ENCODE measurements around the gene OR10T2. TPM values are rescaled to one million over a fixed set of nuclear protein-coding genes. Genes with fewer than 3 reads are reported as not detected.
"Not testable (repeated sequence)": the region's sequence is repeated elsewhere in the genome, so short reads cannot be mapped to it uniquely, and the experiment has no call there.

OR10T2 gene
- total RNA-seq, 1 experiment from 2014 or later, result not detected

GRCh38 chr1:158391099-158391498, 8.2 kb downstream of the OR10T2 start:
- Histone ChIP-seq H3K9me2 (ENCODE audit: insufficient read depth) (no peaks in the 10 kb centered on the region), H3F3A (ENCODE audit: insufficient read depth, low read depth) (no peaks in the 10 kb centered on the region), H3K79me2 (ENCODE audit: low read depth) (no peaks in the 10 kb centered on the region), H3K4me3 (no peak overlapping the region), H3K4me2 (no peak overlapping the region), H2AFZ (no peak overlapping the region), H3K36me3 (ENCODE audit: low read depth) (no peaks in the 10 kb centered on the region), H4K20me1 (ENCODE audit: insufficient read depth) (no peaks in the 10 kb centered on the region), H3K27me3 (ENCODE audit: insufficient read depth, low read depth) (no peaks in the 10 kb centered on the region), H3K4me1 (replicated peaks; ENCODE audit: insufficient read depth) (no peaks in the 10 kb centered on the region), H3K27ac (no peak overlapping the region), H3K9me3 (ENCODE audit: insufficient read depth, low read depth) (no peaks in the 10 kb centered on the region)
- TF ChIP-seq EZH2 (IDR thresholded peaks at IDR 0.05; ENCODE audit: low read depth) (no peak), CTCF (conservative IDR thresholded peaks at IDR 0.05) (no peak)
- no peak for DNase-seq
- intact Hi-C loops (cut with micrococcal nuclease; ENCODE audit: unreplicated experiment), result no loop called here
- no TSS peak for BruUV-seq (replicated peaks)
- POLR2A ChIA-PET (ENCODE audit: unreplicated experiment), result interaction anchor here (0.7 kb wide), 1 partner anchor 354 kb away, joined by 7 read pairs; no protein-coding TSS in a partner anchor
- CTCF ChIA-PET, result no interaction called here

GRCh38 chr1:158390331-158390730, 8.9 kb downstream of the OR10T2 start:
- BruUV-seq (replicated peaks), result no TSS peak
- Histone ChIP-seq H3K9me2 (ENCODE audit: insufficient read depth) (no peaks in the 10 kb centered on the region), H3K9me3 (ENCODE audit: insufficient read depth, low read depth) (no peaks in the 10 kb centered on the region), H3K36me3 (ENCODE audit: low read depth) (no peaks in the 10 kb centered on the region), H3K27me3 (ENCODE audit: insufficient read depth, low read depth) (no peaks in the 10 kb centered on the region), H3K4me3 (no peak overlapping the region), H3K79me2 (ENCODE audit: low read depth) (no peaks in the 10 kb centered on the region), H3F3A (ENCODE audit: insufficient read depth, low read depth) (no peaks in the 10 kb centered on the region), H4K20me1 (ENCODE audit: insufficient read depth) (no peaks in the 10 kb centered on the region), H3K4me1 (replicated peaks; ENCODE audit: insufficient read depth) (no peaks in the 10 kb centered on the region), H2AFZ (no peak overlapping the region), H3K27ac (no peak overlapping the region), H3K4me2 (no peak overlapping the region)
- TF ChIP-seq EZH2 (IDR thresholded peaks at IDR 0.05; ENCODE audit: low read depth) (no peak), CTCF (conservative IDR thresholded peaks at IDR 0.05) (no peak)
- CTCF ChIA-PET, result no interaction called here
- no peak for DNase-seq
- intact Hi-C loops (cut with micrococcal nuclease; ENCODE audit: unreplicated experiment), result no loop called here
- POLR2A ChIA-PET (ENCODE audit: unreplicated experiment), result no interaction called here

- ChIA-PET POLR2A (ENCODE audit: unreplicated experiment) (no interaction called here), CTCF (no interaction called here)
- Histone ChIP-seq H3K27ac (no peak overlapping the region), H3K4me2 (no peak overlapping the region), H3K9me3 (ENCODE audit: insufficient read depth, low read depth) (no peaks in the 10 kb centered on the region), H2AFZ (no peak overlapping the region), H3K36me3 (ENCODE audit: low read depth) (no peaks in the 10 kb centered on the region), H3K27me3 (ENCODE audit: insufficient read depth, low read depth) (no peaks in the 10 kb centered on the region), H3K4me3 (no peak overlapping the region), H4K20me1 (ENCODE audit: insufficient read depth) (0 out of 2 replicates have a peak, but pooled peaks cover 2% of the 10 kb centered on the region), H3F3A (ENCODE audit: insufficient read depth, low read depth) (no peaks in the 10 kb centered on the region), H3K79me2 (ENCODE audit: low read depth) (no peaks in the 10 kb centered on the region), H3K4me1 (replicated peaks; ENCODE audit: insufficient read depth) (no peaks in the 10 kb centered on the region), H3K9me2 (ENCODE audit: insufficient read depth) (no peaks in the 10 kb centered on the region)
- intact Hi-C loops (cut with micrococcal nuclease; ENCODE audit: unreplicated experiment), result no loop called here
- no peak for DNase-seq
- TF ChIP-seq CTCF (conservative IDR thresholded peaks at IDR 0.05) (no peak), EZH2 (IDR thresholded peaks at IDR 0.05; ENCODE audit: low read depth) (no peak)
- no TSS peak for BruUV-seq (replicated peaks)
Measured at GRCh38 chr1:158374860-158375259, 24.4 kb downstream of the OR10T2 start.

GRCh38 chr1:158374101-158374500, 25.2 kb downstream of the OR10T2 start:
- H2AFZ ChIP-seq; H3K4me2 ChIP-seq; POLR2A ChIA-PET (ENCODE audit: unreplicated experiment); DNase-seq; H4K20me1 ChIP-seq (ENCODE audit: insufficient read depth); H3K27me3 ChIP-seq (ENCODE audit: insufficient read depth, low read depth); BruUV-seq (replicated peaks); H3K9me3 ChIP-seq (ENCODE audit: insufficient read depth, low read depth); intact Hi-C loops (cut with micrococcal nuclease; ENCODE audit: unreplicated experiment); H3K4me1 ChIP-seq (replicated peaks; ENCODE audit: insufficient read depth); H3K4me3 ChIP-seq; H3K27ac ChIP-seq; CTCF ChIA-PET; H3F3A ChIP-seq (ENCODE audit: insufficient read depth, low read depth); H3K36me3 ChIP-seq (ENCODE audit: low read depth); H3K79me2 ChIP-seq (ENCODE audit: low read depth); H3K9me2 ChIP-seq (ENCODE audit: insufficient read depth): not testable (repeated sequence)
